ENCODE data around the gene PTPRG.

Gene PTPRG

DNA sequence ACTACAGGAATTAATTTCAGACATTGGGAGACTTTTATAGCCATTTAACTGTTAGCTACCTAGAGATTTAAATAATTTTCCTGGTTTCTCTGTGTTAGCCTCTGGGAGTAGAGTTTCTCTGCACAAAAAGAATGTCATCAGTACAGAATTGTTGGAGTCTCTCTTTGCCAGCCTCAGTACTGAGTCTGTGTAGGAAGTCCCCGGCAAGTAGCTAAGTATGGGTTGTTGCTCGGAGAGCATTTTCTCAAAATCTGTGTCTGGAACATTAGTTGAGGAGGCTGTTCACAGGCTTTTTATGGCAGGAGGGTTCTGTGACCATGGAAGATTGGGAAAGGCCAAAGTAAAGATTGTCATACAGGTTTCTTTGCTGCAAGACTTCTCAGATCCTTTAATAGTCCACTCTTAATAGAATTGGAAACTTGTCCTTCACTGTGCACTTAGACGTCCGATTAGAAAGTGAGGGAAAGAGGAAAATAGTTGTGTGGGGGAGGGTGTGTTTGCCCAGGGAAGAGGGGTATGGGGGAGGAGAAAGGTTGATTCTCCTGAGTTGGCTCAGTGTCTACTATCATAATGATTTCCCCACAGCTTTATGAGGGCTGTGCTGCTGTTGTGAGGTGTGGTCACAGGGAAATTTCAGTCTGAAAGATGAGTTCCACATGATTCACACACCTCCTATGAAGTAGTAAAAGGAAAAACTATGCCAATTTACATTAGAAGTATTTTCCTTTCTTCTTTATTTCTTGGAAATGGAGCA, 207.1 kb downstream of the PTPRG start:
- TF ChIP-seq TAF1 (IDR thresholded peaks at IDR 0.05; ENCODE audit: borderline replicate concordance, low read depth, low read length) (no peak), POLR2A (IDR thresholded peaks at IDR 0.05; ENCODE audit: low read depth, low read length) (no peak), POLR2AphosphoS5 (IDR thresholded peaks at IDR 0.05; ENCODE audit: low read depth, low read length) (no peak)
- no peak for DNase-seq (ENCODE audit: insufficient read length)
- no peak for FAIRE-seq

DNA sequence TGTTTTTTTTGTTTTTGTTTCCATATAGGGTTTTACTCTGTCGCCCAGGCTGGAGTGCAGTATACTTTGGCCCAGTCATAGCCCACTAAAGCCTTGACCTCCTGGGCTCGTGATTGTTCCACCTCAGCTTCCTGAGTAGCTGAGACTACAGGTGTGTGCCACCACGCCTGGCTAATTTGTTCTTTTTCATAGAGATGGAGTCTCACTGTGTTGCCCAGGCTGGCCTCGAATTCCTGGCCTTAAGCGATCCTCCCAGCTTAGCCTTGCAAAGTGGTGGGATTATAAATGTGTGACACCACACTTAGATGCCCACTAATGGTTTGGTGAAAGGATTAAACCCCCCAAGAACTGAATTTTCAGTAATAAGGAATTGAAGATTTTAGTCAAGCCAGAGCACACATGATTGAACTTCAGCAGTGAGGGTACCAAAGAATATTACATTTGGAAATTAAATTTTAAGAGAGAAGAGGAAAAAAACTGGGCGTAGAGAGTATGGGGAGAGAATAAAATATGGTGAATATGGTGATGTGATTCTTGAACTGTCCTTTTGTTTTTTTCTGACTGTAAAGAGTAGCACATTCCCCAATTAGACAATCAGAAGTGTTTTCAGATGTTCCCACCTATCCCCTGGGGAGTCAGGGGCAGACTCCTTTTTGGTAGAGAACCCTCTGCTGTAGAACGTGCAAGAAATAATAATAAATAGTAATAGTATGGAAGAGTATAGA, 208.1 kb downstream of the PTPRG start:
- FAIRE-seq: no peak
- DNase-seq (ENCODE audit: insufficient read length): no peak
- TF ChIP-seq POLR2A (IDR thresholded peaks at IDR 0.05; ENCODE audit: low read depth, low read length) (no peak), TAF1 (IDR thresholded peaks at IDR 0.05; ENCODE audit: borderline replicate concordance, low read depth, low read length) (no peak), POLR2AphosphoS5 (IDR thresholded peaks at IDR 0.05; ENCODE audit: low read depth, low read length) (no peak)

DNA sequence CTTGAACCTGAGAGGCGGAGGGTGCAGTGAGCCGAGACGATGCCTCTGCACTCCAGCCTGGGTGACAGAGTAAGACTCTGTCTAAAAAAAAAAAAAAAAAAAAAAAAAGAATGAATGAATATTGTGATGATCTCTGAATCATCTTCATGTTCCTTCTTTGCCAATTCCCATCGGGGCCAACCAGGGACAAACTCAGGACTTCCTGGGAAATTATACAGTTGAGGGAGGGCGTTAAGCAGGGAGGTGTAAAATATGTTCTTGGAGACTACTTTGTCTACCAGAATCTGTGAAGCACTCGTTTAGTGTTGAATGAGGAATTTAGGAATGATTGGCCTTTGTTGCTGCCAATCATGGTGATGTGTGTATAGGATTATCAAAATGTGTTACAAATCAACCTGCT, 210.6 kb downstream of the PTPRG start:
- DNase-seq (ENCODE audit: insufficient read length) (no peak), FAIRE-seq (no peak)
- no peak for TF ChIP-seq POLR2A (IDR thresholded peaks at IDR 0.05; ENCODE audit: low read depth, low read length)
- no peak for TF ChIP-seq POLR2AphosphoS5 (IDR thresholded peaks at IDR 0.05; ENCODE audit: low read depth, low read length)
- no peak for TF ChIP-seq TAF1 (IDR thresholded peaks at IDR 0.05; ENCODE audit: borderline replicate concordance, low read depth, low read length)

DNA sequence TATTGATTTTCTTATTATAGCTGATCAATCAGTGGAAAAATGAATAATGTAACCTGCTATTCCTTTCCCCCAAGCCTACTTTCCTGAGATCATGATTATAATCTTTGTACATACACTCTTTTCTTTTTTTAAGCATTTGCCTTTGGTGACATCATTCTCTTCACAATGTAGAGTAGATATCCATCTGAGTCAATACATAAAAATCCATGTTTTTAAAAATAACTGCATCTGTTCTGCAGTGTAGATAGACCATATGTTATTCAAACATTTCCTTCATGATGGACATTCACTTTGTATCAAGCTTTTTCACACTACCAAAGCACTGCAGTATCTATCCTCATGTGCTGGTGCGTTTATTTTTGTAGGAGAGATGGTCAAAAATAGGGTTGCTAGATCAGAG, 211.1 kb downstream of the PTPRG start:
- TF ChIP-seq POLR2A (IDR thresholded peaks at IDR 0.05; ENCODE audit: low read depth, low read length) (no peak), POLR2AphosphoS5 (IDR thresholded peaks at IDR 0.05; ENCODE audit: low read depth, low read length) (no peak), TAF1 (IDR thresholded peaks at IDR 0.05; ENCODE audit: borderline replicate concordance, low read depth, low read length) (no peak)
- DNase-seq (ENCODE audit: insufficient read length) (no peak), FAIRE-seq (no peak)

DNA sequence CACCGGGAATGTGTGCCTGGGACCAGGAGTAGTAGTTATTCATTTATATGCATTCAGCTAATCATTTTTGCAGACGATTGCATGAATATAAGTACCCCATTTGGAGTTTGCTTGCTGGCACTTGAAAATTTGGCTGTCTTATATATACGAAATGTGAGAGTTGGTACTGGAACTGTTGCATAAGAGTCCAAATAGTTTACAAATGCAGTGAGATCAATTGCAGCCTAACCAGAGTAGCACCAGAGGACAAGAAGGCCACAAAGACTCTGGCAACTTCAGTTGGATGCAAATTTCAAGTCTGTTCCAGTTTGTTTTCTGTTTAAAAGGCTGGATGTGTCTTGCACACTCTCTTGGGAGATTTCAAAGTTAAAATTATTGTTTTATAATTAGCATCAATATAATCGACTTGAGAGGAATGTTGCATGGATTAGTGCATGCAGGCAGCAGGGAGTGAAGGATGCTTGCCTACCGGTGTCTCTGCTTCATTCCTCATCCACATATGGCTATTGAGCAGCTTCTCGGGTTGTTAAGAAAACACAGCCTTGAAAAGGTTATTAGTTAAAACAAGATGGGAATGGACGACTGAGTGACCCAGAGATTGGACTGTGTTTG, 213.0 kb downstream of the PTPRG start:
- FAIRE-seq (no peak), DNase-seq (ENCODE audit: insufficient read length) (no peak)
- no peak for TF ChIP-seq POLR2A (IDR thresholded peaks at IDR 0.05; ENCODE audit: low read depth, low read length)
- no peak for TF ChIP-seq TAF1 (IDR thresholded peaks at IDR 0.05; ENCODE audit: borderline replicate concordance, low read depth, low read length)
- no peak for TF ChIP-seq POLR2AphosphoS5 (IDR thresholded peaks at IDR 0.05; ENCODE audit: low read depth, low read length)

DNA sequence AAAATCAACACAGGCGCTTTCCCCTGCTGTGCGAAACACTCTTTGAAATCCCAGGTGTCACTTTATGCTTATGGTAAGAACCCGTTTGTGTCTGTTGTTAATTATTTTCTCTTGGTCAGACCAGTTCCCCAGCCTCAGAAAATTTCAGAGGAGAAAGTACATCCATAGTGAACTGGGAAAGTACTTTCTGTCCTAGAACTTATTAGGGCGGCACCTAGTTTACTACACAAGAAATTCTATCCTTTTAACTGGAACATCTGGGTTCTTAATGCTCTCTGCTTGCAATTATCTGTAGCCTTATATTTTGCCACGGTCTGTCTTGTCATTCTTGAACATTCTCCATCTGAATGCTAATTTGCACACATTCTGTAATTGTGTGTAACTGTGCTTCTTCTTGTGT, 215.0 kb downstream of the PTPRG start:
- no peak for DNase-seq (ENCODE audit: insufficient read length)
- FAIRE-seq: no peak
- TF ChIP-seq TAF1 (IDR thresholded peaks at IDR 0.05; ENCODE audit: borderline replicate concordance, low read depth, low read length) (no peak), POLR2A (IDR thresholded peaks at IDR 0.05; ENCODE audit: low read depth, low read length) (no peak), POLR2AphosphoS5 (IDR thresholded peaks at IDR 0.05; ENCODE audit: low read depth, low read length) (no peak)

DNA sequence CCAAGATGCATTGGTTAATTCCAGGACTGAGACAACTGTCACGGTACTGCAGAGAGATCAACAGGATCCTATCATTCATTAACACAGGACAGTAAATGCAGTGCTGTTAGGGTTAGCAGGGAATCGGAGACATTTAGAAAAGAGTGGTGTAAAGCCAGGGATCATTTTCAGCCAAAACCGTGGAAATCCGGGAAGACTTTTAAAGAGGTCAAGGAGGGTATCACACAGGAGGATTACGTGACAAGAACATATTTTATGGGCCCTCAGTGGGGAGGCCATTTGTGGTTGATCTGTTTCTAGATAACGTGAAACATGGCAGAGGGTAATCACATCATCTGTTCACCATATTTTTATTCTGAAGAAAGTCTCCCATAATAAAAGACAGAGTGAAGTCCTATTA, 216.1 kb downstream of the PTPRG start:
- TF ChIP-seq TAF1 (IDR thresholded peaks at IDR 0.05; ENCODE audit: borderline replicate concordance, low read depth, low read length): no peak
- TF ChIP-seq POLR2A (IDR thresholded peaks at IDR 0.05; ENCODE audit: low read depth, low read length): no peak
- no peak for TF ChIP-seq POLR2AphosphoS5 (IDR thresholded peaks at IDR 0.05; ENCODE audit: low read depth, low read length)
- FAIRE-seq (no peak), DNase-seq (ENCODE audit: insufficient read length) (no peak)

DNA sequence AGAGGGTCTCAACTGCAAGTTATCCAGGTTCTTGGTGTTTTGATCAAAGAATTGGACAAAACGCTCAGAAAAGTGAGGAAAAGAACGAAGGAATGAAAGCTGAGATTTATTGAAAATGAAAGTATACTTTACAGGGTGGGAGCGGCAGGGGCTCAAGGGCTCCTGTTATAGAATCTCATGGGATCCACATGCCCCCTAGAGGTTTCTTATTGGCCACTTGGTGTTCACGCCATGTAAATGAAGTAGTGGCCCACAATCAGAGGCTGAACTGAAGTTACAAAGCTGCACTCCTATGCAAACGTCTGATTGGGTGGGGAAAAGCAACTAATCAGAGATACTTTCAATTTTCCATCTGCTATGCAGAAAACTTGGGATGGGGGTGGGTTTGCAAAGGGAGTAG, 216.7 kb downstream of the PTPRG start:
- DNase-seq (ENCODE audit: insufficient read length) (no peak), FAIRE-seq (no peak)
- TF ChIP-seq TAF1 (IDR thresholded peaks at IDR 0.05; ENCODE audit: borderline replicate concordance, low read depth, low read length) (no peak), POLR2AphosphoS5 (IDR thresholded peaks at IDR 0.05; ENCODE audit: low read depth, low read length) (no peak), POLR2A (IDR thresholded peaks at IDR 0.05; ENCODE audit: low read depth, low read length) (no peak)

DNA sequence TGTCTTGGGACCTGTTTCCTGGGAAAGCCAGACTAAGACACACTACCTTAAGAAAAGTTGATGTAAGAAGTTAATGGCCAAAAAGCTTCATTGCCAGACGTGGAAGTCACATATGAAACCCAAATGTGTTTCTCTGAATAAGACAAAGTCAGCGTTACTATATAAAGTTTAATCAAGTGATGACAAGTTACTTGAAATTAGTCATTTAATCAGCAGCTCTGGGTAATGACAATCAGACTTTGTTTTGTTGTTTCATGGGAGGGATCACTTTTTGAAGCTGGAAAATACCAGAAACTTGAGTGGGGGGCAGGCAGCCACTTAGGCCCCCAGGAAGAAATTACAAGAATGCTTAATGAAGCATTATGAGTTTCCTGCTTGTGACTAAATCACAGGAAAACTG, 218.6 kb downstream of the PTPRG start:
- FAIRE-seq: no peak
- no peak for DNase-seq (ENCODE audit: insufficient read length)
- TF ChIP-seq POLR2A (IDR thresholded peaks at IDR 0.05; ENCODE audit: low read depth, low read length) (no peak), POLR2AphosphoS5 (IDR thresholded peaks at IDR 0.05; ENCODE audit: low read depth, low read length) (no peak), TAF1 (IDR thresholded peaks at IDR 0.05; ENCODE audit: borderline replicate concordance, low read depth, low read length) (no peak)

DNA sequence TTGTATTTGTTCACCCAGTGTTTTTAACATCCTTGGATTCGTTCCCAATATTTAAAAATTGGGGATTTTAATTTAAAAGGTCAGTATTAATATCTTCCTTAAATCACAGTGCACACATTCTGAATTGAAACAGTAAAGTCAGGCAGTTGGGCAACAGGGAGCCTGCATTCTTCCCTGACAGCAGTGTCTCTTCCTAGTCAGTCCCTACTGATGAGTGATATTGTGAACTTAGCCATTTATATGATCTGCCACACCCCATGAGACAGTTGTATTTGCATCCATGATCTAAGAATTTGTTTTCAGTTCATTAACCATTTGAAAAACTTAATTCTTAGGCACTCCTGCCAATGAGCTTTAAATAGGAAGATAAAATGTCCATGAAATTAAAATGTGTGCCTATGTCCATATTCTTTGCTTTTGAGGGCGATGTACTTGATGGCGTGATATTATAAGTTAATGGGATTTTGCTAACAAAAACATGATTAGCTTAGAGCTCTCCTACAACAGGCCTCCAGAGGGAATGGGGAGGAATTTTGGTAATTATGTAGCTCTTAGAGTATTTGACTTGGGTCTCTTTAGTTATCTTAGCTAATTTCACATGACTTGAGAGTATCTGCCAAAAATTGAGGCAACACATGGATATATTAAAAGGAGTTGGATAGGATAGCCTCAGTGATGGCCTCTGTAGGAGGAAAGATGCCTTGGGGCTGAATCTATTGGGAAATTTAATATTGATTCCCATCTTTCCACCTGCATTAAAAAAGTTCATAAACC, 219.3 kb downstream of the PTPRG start:
- no peak for FAIRE-seq

DNA sequence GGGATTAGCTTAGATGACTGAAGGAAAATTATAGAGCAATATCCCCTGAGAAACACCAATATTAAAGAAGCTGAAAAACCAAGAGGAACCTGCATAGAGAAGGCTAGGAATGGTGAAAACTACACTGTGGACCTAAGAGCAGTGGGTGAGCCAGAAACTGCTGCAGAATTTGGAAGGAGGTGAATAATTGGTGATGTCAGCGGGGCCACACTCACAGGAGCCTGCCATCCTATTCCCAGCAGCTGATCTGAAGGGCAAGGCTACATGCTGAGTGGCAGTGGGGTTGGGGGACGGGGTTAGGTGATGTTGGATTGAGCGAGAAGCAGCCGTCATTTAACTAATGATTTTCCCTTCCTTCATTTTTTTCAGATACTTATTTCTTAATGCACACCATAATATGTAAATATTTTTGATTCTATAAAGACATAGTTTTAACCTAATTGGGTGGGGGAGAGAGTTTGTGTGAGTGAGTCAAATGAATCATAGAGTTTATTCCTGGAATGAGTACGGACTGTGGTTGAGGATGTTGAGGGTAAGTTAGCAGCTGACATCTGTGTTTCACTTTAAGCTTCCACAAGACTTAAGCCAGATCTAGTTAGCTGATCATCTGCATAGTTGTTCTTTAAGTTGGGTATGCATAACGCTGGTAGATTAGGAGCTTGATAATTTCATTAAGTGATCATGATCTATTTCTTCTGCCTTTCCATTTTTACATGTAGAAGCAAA, 222.8 kb downstream of the PTPRG start:
- TF ChIP-seq TAF1 (IDR thresholded peaks at IDR 0.05; ENCODE audit: borderline replicate concordance, low read depth, low read length): no peak
- no peak for TF ChIP-seq POLR2A (IDR thresholded peaks at IDR 0.05; ENCODE audit: low read depth, low read length)
- DNase-seq (ENCODE audit: insufficient read length): no peak
- FAIRE-seq: no peak

More for the DNA sequence above, 219.3 kb downstream of the PTPRG start:
- DNase-seq (ENCODE audit: insufficient read length): no peak
- TF ChIP-seq TAF1 (IDR thresholded peaks at IDR 0.05; ENCODE audit: borderline replicate concordance, low read depth, low read length): no peak
